ENCODE measurements around the gene NTRK3. TPM values are rescaled to one million over a fixed set of nuclear protein-coding genes. Genes with fewer than 3 reads are reported as not detected.

Gene NTRK3
- total and polyA plus RNA-seq, 2 of the 8 experiments (the other 6 are each of a cell fraction or from before 2014, with no cell fraction given): 4.5 to 6.8 TPM

GRCh38 chr15:87871258-87871681 lies 385.3 kb downstream of the NTRK3 start:
- no peak overlapping the region for H2BK20ac ChIP-seq (ENCODE audit: low read length)
- H3K79me1 ChIP-seq (ENCODE audit: low read depth, low read length): no peaks in the 10 kb centered on the region
- no peak overlapping the region for H3K4ac ChIP-seq (replicated peaks; ENCODE audit: insufficient read length, low read depth, low read length)
- H3K79me2 ChIP-seq (ENCODE audit: control insufficient read depth in 1 of 2, insufficient read depth in 2 of 2, low read length in 2 of 2): no peaks in the 10 kb centered on the region
- CTCF ChIA-PET (ENCODE audit: partially characterized antibody): no interaction called here
- DNase-seq (ENCODE audit: low read depth in 1 of 2, low spot score in 2 of 2) (no peak), FAIRE-seq (no peak)
- no peak overlapping the region for H3K4me3 ChIP-seq (ENCODE audit: extremely low read depth in 1 of 4, insufficient read depth in 2 of 4, low read depth in 3 of 4, low read length in 4 of 4)
- H3K36me3 ChIP-seq (ENCODE audit: control insufficient read depth in 2 of 4, insufficient read depth in 4 of 4, low read length in 3 of 4): no peaks in the 10 kb centered on the region
- no peak for TF ChIP-seq YY1 (IDR thresholded peaks at IDR 0.05; ENCODE audit: low read depth, low read length)
- TF ChIP-seq JUN (IDR thresholded peaks at IDR 0.05; ENCODE audit: low read depth, low read length): no peak
- no peak for TF ChIP-seq HDAC2 (IDR thresholded peaks at IDR 0.05; ENCODE audit: borderline replicate concordance in 1 of 2, low read depth in 2 of 2, low read length in 2 of 2)
- TF ChIP-seq E2F6 (IDR thresholded peaks at IDR 0.05): no peak
- TF ChIP-seq SAP30 (IDR thresholded peaks at IDR 0.05; ENCODE audit: insufficient read depth, insufficient replicate concordance, low read length): no peak
- TF ChIP-seq GTF2F1 (IDR thresholded peaks at IDR 0.05; ENCODE audit: borderline replicate concordance, low read depth, low read length): no peak
- no peak for TF ChIP-seq KDM5A (IDR thresholded peaks at IDR 0.05; ENCODE audit: low read length)
- TF ChIP-seq CTBP2 (IDR thresholded peaks at IDR 0.05; ENCODE audit: borderline replicate concordance, insufficient read depth, insufficient read length, low read length): no peak
- no peak for TF ChIP-seq PHF8 (conservative IDR thresholded peaks at IDR 0.05; ENCODE audit: low read depth, low read length)
- no peak for TF ChIP-seq SIRT6 (IDR thresholded peaks at IDR 0.05; ENCODE audit: low read length)
- H3K4me2 ChIP-seq (ENCODE audit: insufficient read depth in 1 of 2, low read depth in 2 of 2, low read length in 2 of 2): no peak overlapping the region
- no peaks in the 10 kb centered on the region for H3K23me2 ChIP-seq (ENCODE audit: low read depth, low read length)
- no peak overlapping the region for H3K18ac ChIP-seq (ENCODE audit: extremely low read depth, low read length)
- H2BK120ac ChIP-seq (replicated peaks; ENCODE audit: low read depth, low read length): no peak overlapping the region
- no peak overlapping the region for H2BK5ac ChIP-seq (ENCODE audit: low read depth, low read length)
- no peaks in the 10 kb centered on the region for H3K4me1 ChIP-seq (replicated peaks in 1 of 4; ENCODE audit: control insufficient read depth in 3 of 4, insufficient read depth in 4 of 4, low read length in 3 of 4)
- no peak overlapping the region for H2AK5ac ChIP-seq (ENCODE audit: low read depth, low read length)
- H4K8ac ChIP-seq (ENCODE audit: extremely low read depth, insufficient read depth, low read length): no peak overlapping the region
- no peak overlapping the region for H4K5ac ChIP-seq (ENCODE audit: insufficient read length, low read depth, low read length)
- no peak overlapping the region for H2BK12ac ChIP-seq (ENCODE audit: low read depth, low read length)
- no peak overlapping the region for H3K9ac ChIP-seq (replicated peaks in 1 of 4; ENCODE audit: extremely low read depth in 1 of 4, low read depth in 3 of 4, low read length in 3 of 4)
- no peak overlapping the region for H3K27ac ChIP-seq (ENCODE audit: low read depth, low read length)
- 83% methylated on average over 2 of the region's 2 CpGs; no CpG with 5 or more reads in 1 of the 2 experiments for WGBS, 2 experiments (ENCODE audit: extremely low coverage in 1 of 2, insufficient coverage in 1 of 2, insufficient read length in 1 of 2, insufficient replicate concordance in 2 of 2, low coverage in 1 of 2, low lambda C conversion rate in 2 of 2, missing lambda C conversion rate in 1 of 2)
- H3K27me3 ChIP-seq (replicated peaks in 1 of 4; ENCODE audit: control insufficient read depth in 3 of 4, extremely low read depth in 1 of 4, insufficient read depth in 3 of 4, low read length in 3 of 4): no peaks in the 10 kb centered on the region
- H2BK15ac ChIP-seq (ENCODE audit: low read length): no peak overlapping the region
- no peak overlapping the region for H3K23ac ChIP-seq (ENCODE audit: insufficient read length)
- POLR2A ChIA-PET (ENCODE audit: partially characterized antibody): no interaction called here
- H3K14ac ChIP-seq (ENCODE audit: insufficient read length): no peak overlapping the region
- no peaks in the 10 kb centered on the region for H3K9me3 ChIP-seq (ENCODE audit: insufficient read depth in 2 of 2, low read depth in 1 of 2, low read length in 1 of 2)
- H3K56ac ChIP-seq (replicated peaks; ENCODE audit: insufficient read length, low read depth, low read length): no peak overlapping the region
- no peaks in the 10 kb centered on the region for H4K20me1 ChIP-seq (replicated peaks in 1 of 2; ENCODE audit: control insufficient read depth in 1 of 2, insufficient read depth in 2 of 2, low read length in 2 of 2)
- no peak overlapping the region for H4K91ac ChIP-seq (replicated peaks; ENCODE audit: insufficient read length, low read length)
- no peak overlapping the region for H2AFZ ChIP-seq (ENCODE audit: low read length)
